RPMI8226 (cell line): ENCODE results near the gene ADGRB3.
A peak's percentile ranks its signal among the peaks of the same experiment; 100 is the strongest.

ENCODE experiments used
- DNase-seq: peaks from one replicate; pipeline ENCODE4 v3.0.0-alpha.2; 2015

Gene ADGRB3

DNA sequence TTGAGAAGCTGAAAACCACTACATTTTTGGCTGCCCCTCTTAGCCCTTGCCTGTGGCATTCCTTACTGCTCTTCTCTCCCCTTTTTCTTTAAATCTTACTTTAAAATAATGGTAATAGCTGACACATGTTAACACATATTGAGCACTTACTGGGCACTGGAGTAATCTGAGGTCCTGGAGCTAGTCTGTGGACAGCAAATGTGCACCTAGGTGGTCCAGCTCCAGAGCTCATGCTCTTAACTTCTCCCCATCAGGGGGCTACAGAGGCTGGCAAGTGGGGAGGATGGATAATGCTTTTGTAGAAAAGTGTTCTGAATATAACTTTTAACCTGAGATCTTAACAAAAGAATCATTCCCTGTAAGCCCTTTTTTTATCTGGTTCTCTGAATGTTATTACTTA lies 74.8 kb downstream of the ADGRB3 start:
- no peak for DNase-seq

GRCh38 chr6:68710496-68710895 lies 75.4 kb downstream of the ADGRB3 start:
- no peak for DNase-seq

DNA sequence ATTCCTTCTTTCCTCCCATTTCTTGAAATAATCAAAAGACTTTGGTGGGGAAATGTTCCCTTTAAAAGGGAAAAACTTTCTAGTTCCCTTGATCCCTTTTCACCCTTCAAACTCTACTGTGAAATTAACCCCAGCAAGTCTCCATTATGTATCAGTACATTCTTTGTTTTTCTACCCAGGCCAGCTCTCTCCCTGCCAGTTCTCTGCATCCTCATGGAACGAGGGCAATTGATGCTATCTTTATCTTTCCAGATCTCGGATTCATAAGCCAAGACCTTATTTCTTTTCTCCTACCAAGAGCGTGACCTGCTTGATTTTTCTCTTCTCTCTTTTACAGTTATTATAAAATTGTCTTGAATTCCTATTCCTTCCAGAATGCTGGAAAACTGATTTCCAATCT lies 75.8 kb downstream of the ADGRB3 start:
- no peak for DNase-seq

DNA sequence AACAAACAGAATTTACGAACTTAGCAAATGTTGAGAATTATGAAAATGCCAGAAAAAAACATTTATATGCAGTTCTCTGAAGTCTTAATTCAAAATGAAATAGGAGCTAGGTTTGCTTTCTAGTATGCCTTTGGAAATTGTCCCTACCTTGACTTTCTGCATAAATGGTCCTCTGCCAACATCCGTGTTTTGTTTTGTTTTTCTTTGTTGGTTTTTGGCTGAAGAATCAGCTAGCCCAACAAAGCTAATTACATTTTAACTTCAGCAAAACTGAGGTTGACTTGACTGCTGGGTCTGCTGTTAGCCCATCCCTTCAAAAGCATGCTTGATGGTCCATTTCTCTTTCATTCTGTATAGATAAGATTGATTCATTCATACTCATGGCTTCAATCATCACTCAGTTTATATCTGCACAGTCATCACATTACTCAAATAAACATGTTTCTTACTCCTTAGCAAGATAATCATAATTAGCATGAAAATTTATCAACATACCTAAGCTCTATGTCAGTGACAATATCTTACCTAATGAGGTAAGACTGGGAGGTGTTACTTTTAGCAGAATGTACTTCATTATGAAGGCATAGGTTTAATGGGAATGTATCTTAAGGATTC lies 76.4 kb downstream of the ADGRB3 start:
- no peak for DNase-seq

GRCh38 chr6:68716620-68717019 lies 81.5 kb downstream of the ADGRB3 start:
- no peak for DNase-seq

DNA sequence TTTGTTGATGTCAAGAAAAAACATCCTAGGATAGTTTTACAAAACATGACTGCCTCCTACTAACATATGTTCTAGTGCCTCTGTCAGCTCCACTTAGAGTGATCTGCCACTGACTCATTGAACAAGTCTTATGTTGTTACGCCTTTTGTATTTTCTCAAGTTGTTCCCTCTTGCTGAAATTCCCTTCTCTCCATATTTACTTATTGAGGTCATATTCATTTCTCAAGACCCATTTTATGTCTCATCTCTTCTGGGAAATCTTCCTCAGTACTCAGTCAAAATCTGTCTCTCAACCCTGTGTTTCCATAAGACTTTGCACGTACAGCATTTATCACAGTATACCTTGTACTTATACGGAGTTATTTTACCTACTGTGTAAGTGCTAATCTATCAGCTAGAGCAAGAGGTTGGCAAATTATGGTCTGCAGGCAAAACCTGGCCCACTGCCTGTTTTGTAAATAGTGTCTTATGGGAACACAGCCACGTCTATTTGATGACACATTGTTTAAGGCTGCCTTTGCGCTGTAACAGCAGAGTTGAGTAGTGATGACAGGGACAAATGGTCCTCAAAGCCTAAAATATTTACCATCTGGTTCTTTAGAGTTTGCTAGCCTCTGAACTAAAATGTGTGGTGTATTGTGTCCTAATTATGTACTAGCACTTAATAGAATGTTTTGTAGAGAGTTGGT lies 83.4 kb downstream of the ADGRB3 start:
- DNase-seq = peak; percentile 44

DNA sequence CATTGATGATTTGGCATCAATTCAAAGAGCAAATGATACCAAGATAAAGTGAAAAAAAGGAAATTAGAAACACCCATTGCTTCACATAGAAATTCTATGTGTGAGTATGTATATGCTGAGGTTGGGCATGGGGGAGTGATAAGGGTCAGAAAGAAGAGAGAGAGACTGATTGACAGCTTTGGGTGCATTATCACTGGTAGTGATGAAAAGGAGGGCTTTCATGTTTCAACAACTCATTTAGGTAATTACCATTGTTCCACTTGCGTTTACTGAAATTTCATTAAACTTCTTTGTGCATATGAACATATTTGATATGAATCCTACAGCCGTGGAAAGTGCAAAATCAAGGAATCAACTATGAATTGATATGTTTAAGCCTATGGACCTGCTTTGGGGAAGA lies 84.7 kb downstream of the ADGRB3 start:
- DNase-seq = no peak

- DNase-seq = no peak
Measured at GRCh38 chr6:68722891-68723527, 87.9 kb downstream of the ADGRB3 start.

GRCh38 chr6:68724060-68724459 lies 89.0 kb downstream of the ADGRB3 start:
- DNase-seq = no peak

DNA sequence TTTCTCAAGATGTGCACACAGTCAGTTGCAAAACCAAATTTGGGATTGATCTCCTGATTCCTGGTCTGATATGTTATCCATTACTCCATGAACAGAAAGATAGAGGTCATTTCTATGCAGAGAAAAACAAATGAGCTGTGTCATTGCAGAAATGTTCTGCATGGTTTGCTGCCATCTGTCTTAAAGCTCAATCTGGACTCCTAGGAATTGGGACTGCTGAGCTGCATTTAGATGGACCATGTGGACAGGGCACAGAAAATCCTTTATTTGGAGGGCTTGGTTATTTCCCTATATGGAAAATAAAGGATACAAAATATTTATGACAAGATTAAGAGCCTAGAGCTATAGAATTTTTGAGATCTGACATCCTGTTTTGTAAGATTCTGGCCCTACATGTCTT lies 91.3 kb downstream of the ADGRB3 start:
- DNase-seq = no peak

- no peak for DNase-seq
Measured at GRCh38 chr6:68726992-68727391, 91.9 kb downstream of the ADGRB3 start.

GRCh38 chr6:68727699-68728098 lies 92.6 kb downstream of the ADGRB3 start:
- DNase-seq = no peak

- no peak for DNase-seq
Measured at GRCh38 chr6:68728159-68728979, 93.3 kb downstream of the ADGRB3 start.

GRCh38 chr6:68729377-68729903 lies 94.4 kb downstream of the ADGRB3 start:
- no peak for DNase-seq

DNA sequence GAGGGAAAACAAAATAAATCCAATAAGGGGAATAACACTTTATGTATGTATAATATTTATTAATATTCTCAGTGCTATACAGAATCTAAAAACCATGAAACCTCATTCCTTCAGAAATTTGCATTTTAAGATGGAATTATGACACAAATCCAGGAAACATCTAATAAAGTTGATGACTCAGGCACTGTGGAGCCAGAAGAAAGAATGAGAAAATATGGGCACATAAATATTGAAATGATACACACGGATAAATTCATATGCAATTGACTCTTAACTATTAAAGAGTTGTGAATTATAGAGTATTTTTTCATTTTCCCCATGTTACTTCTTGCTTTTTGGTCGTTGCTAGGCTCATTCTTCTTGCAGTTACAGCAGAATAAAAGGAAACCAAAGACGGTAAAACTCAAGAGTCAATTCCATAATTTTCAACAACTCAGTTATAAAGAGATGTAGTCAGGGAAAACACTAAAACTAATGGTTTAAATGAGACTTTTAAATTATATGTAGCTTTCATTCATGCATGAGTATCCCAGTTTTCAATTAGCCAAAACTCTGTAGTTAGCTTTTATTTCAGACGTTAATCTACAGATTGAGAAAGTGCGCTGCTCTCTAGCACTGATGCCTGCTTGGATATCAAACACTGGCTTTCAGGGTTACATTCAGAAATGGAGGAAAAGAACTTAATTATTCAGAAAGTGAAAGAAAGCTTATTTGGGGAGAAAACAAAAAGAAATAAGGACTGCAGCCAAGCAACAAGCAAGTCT lies 95.4 kb downstream of the ADGRB3 start:
- no peak for DNase-seq

DNA sequence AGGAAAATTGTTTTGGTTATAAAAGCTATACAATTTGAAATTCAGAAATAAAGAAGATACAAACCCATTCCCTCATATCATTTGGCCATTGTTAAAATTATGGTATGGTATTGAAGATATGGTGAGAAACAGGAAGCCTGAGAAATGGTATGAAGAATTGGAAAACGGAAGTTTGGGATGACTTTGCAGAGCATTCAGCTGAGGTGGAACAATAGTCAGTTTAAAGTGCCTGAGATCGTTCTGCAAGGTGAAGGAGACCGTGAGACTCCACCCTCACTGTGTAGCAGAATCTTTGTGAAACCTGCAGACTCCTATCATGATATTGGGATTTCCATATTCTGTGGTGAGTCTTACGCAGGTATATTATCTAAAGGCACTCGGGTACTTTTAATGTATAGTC lies 97.3 kb downstream of the ADGRB3 start:
- no peak for DNase-seq

DNA sequence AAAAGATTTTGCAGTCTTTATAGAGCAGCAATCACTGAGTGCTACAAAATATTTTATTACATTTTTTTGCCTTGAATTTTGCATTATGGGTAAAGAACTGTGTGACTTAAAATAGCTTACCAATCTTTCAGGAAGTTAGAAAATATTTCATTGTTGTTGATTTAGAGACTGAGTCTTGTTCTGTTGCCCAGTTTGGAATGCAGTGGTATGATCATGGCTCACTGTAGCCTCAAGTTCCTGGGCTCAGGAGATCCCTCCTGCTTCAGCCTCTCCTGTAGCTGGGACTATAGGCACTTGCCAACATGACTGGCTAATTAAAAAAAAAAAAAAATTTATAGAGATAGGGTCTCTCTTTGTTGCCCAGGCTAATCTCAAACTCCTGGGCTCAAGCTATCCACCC lies 100.8 kb downstream of the ADGRB3 start:
- DNase-seq = no peak

GRCh38 chr6:68737061-68737460 lies 102.0 kb downstream of the ADGRB3 start:
- no peak for DNase-seq

GRCh38 chr6:68738039-68738438 lies 103.0 kb downstream of the ADGRB3 start:
- no peak for DNase-seq

DNA sequence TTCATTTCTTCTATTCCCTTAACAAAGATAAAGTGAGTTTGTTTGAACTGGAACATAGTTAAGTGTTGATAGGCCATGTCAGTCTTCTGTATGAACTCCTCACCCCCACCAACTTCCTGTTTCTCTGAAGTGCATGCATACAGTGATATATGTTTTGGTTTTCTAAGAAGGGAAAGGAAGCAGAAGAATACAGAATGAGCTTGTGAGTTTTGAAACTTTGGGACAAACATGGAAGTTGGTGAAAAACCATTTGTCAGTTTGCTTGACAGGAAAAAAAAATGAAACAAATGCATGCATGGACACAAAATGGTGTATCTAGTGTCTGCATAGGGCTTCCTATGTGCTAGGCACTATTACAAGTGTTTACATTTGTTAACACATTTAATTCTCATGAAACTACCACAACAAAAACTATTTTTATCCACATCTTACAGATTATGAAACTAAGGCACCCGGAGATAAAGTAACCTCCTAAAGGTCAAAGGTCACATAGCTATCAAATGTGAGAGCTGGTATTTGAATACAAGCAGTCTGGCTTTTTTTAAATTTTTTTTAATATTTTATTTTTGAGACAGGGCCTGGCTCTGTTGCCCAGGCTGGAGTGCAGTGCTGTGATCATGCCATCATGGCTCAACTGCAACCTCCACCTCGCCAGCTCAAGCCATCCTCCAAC lies 105.9 kb downstream of the ADGRB3 start:
- DNase-seq = peak; percentile 33

DNA sequence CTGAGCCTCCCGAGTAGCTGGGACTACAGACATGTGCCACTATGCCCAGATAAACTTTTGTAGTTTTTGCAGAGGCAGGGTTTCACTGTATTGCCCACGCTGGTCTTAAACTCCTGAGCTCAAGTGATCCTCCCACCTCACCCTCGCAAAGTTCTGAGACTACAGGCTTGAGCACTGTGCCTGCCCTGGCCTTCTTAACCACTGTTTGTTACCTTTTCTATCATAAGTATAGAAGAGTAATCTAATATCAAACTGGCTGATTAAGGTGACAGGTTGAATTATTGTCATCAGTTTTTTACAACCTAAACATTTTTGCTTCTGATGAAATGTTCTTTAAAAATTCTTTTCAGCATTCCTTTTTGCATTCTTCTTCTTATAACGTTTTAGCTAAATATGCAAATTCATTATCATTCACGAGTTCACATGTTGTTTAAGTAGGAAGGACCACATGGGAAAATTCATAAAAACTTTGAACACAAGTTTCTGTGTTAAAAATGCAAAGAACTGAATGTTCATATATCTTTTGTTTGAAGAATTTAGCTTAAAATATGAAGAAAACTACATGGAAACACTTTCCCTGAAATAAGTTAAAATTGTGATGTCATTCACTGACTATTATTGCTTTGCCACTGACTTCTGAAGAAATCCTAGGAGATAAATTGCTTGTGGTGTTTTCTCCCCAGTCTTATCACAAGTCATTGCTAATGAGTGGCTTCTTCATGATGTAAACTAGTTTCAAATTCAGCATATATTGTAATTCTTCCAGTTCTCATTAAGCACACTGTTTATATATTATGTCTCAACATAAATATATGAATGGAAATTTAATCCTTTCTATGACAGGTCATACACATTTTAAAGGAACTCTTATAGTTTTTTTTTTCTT lies 106.7 kb downstream of the ADGRB3 start:
- DNase-seq = no peak
